Measurements from ENCODE around the gene CENPS. TPM values are rescaled to one million over a fixed set of nuclear protein-coding genes. Genes with fewer than 3 reads are reported as not detected.

Gene CENPS
- total and polyA plus RNA-seq, 9 of the 15 experiments (the other 6 are each of a cell fraction or from before 2014, with no cell fraction given), result 10.2 to 36.0 (median 26.0) TPM

DNA sequence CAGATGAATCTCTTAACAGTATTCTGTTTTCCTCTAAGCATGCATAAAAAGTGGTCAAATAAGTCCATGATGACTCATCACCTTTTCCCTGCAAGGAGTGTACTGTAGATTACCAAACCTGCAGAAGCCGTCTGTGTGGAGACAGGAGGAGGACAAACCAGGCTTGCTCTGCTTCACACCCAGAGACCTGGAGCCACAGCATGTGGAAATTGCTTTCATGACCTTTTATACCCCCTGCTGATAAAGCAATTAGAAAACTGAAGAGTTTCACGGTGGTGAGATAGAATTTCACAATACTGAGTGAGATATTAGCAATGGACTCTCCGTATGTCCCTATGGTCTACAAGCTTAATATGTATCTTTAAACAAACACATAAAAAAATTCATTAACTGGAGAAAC, 29.0 kb downstream of the CENPS start (continued):
- TF ChIP-seq FOXP4 (CRISPR knock-in tag; IDR thresholded peaks at IDR 0.05; ENCODE audit: borderline replicate concordance), result no peak
- TF ChIP-seq TCFL5 (CRISPR knock-in tag; conservative IDR thresholded peaks at IDR 0.05), result no peak
- TF ChIP-seq CEBPZ (IDR thresholded peaks at IDR 0.05; ENCODE audit: borderline replicate concordance, low read depth, low read length), result no peak
- TF ChIP-seq ATF2 (CRISPR knock-in tag; IDR thresholded peaks at IDR 0.05), result no peak
- TF ChIP-seq NR4A1 (CRISPR knock-in tag; IDR thresholded peaks at IDR 0.05), result no peak
- TF ChIP-seq NR4A1 (tag; IDR thresholded peaks at IDR 0.05), result no peak
- no peak for TF ChIP-seq HSF4 (CRISPR knock-in tag; IDR thresholded peaks at IDR 0.05; ENCODE audit: borderline replicate concordance)
- no peak for TF ChIP-seq SMARCA5 (IDR thresholded peaks at IDR 0.05)
- no peak for TF ChIP-seq CTCFL (IDR thresholded peaks at IDR 0.05; ENCODE audit: borderline replicate concordance, insufficient read depth, low read depth, low read length, poor library complexity, severe bottlenecking)
- no peak for TF ChIP-seq ZNF140 (CRISPR knock-in tag; IDR thresholded peaks at IDR 0.05)
- peak; percentile 95 for TF ChIP-seq JUND (IDR thresholded peaks at IDR 0.05; ENCODE audit: borderline replicate concordance, low read depth, low read length)
- peak; percentile 95 for TF ChIP-seq JUND (tag; IDR thresholded peaks at IDR 0.05; ENCODE audit: borderline replicate concordance, low read depth, low read length)
- TF ChIP-seq SMAD1 (IDR thresholded peaks at IDR 0.05; ENCODE audit: low read depth, low read length, partially characterized antibody), result no peak
- no peak for TF ChIP-seq MBD2 (IDR thresholded peaks at IDR 0.05; ENCODE audit: borderline replicate concordance, low read depth)
- no peak for TF ChIP-seq ZNF511 (CRISPR knock-in tag; IDR thresholded peaks at IDR 0.05)
- TF ChIP-seq KDM4B (IDR thresholded peaks at IDR 0.05; ENCODE audit: borderline replicate concordance in 2 of 2, low read depth in 1 of 2), result no peak
- TF ChIP-seq ZNF277 (CRISPR knock-in tag; IDR thresholded peaks at IDR 0.05; ENCODE audit: borderline replicate concordance), result no peak

Data from K562 (cell line).